WTC11 (cell line): Measurements from ENCODE around the gene VLDLR. TPM values are rescaled to one million over a fixed set of nuclear protein-coding genes. Genes with fewer than 3 reads are reported as not detected.

Experiments
- ATAC-seq: fragments of 200-7000 bp; cut with Tn5 transposase; 2 replicates; pipeline ENCODE4 v1.10.0; 2021; ENCODE audit warnings: mild to moderate bottlenecking, moderate library complexity
- CTCF ChIA-PET: fragments of 300-600 bp; sonication (Branson Sonifier 250); formaldehyde crosslinking; loops from one replicate; lab custom pipeline; 2021; ENCODE audit warnings: antibody characterized with exemption; lab: Charles Lee
- POLR2A ChIA-PET: fragments of 350-600 bp; sonication (Branson Sonifier 250); formaldehyde crosslinking; loops from one replicate; lab custom pipeline; 2021; ENCODE audit warnings: antibody characterized with exemption; lab: Charles Lee
- DNase-seq: peaks from one replicate; pipeline ENCODE4 v3.0.0; 2021; ENCODE audit warnings: low spot score
- H3K27ac Mint-ChIP-seq: 2 replicates; pipeline ENCODE4 v1.8.0; 2021; ENCODE audit warnings: mixed read lengths
- H3K27me3 Mint-ChIP-seq: 2 replicates; pipeline ENCODE4 v1.8.0; 2021; ENCODE audit warnings: low read depth, mild to moderate bottlenecking, moderate library complexity, mixed read lengths
- H3K36me3 Mint-ChIP-seq: 2 replicates; pipeline ENCODE4 v1.8.0; 2021; ENCODE audit warnings: mixed read lengths
- H3K4me1 Mint-ChIP-seq: 2 replicates; pipeline ENCODE4 v1.8.0; 2022; ENCODE audit warnings: mixed read lengths
- H3K4me3 Mint-ChIP-seq: 2 replicates; pipeline ENCODE4 v1.8.0; 2021; ENCODE audit warnings: mild to moderate bottlenecking, moderate library complexity, mixed read lengths
- H3K9me3 Mint-ChIP-seq: 2 replicates; pipeline ENCODE4 v1.8.0; 2021; ENCODE audit warnings: mixed read lengths
- ARID4B ChIP-seq: sonication (generic); formaldehyde crosslinking; IDR thresholded peaks from 2 replicates; pipeline ENCODE4 v1.8.0; 2023; ENCODE audit warnings: missing genetic modification reagents, mild to moderate bottlenecking, borderline replicate concordance
- ETV6 ChIP-seq: sonication (generic); formaldehyde crosslinking; IDR thresholded peaks from 2 replicates; pipeline ENCODE4 v1.8.1; 2022; ENCODE audit warnings: mild to moderate bottlenecking, missing genetic modification reagents
- GABPB1 ChIP-seq: sonication (generic); formaldehyde crosslinking; IDR thresholded peaks from 2 replicates; pipeline ENCODE4 v1.8.1; 2023; ENCODE audit warnings: mild to moderate bottlenecking, missing genetic modification reagents
- MAX ChIP-seq: sonication (generic); formaldehyde crosslinking; IDR thresholded peaks from 2 replicates; pipeline ENCODE4 v1.8.0; 2022; ENCODE audit warnings: mild to moderate bottlenecking, missing genetic modification reagents
- PRDM15 ChIP-seq: sonication (generic); formaldehyde crosslinking; IDR thresholded peaks from 2 replicates; pipeline ENCODE4 v1.8.0; 2022; ENCODE audit warnings: missing genetic modification reagents
- RELA ChIP-seq: sonication (generic); formaldehyde crosslinking; IDR thresholded peaks from 2 replicates; pipeline ENCODE4 v1.8.1; 2022; ENCODE audit warnings: missing genetic modification reagents, mild to moderate bottlenecking, borderline replicate concordance
- SMAD4 ChIP-seq: sonication (generic); formaldehyde crosslinking; IDR thresholded peaks from 2 replicates; pipeline ENCODE4 v1.8.0; 2022; ENCODE audit warnings: mild to moderate bottlenecking, missing genetic modification reagents
- SOX15 ChIP-seq: fragments of 250-450 bp; sonication (Bioruptor Pico); IDR thresholded peaks from 2 replicates; pipeline ENCODE4 v1.9.0; 2021; ENCODE audit warnings: mild to moderate bottlenecking
- TEAD4 ChIP-seq: sonication (generic); formaldehyde crosslinking; IDR thresholded peaks from 2 replicates; pipeline ENCODE4 v1.8.0; 2022; ENCODE audit warnings: mild to moderate bottlenecking, missing genetic modification reagents
- TP53 ChIP-seq: sonication (generic); formaldehyde crosslinking; IDR thresholded peaks from 2 replicates; pipeline ENCODE4 v1.8.1; 2023; ENCODE audit warnings: mild to moderate bottlenecking, missing genetic modification reagents
- ZBTB21 ChIP-seq: sonication (generic); formaldehyde crosslinking; IDR thresholded peaks from 2 replicates; pipeline ENCODE4 v1.8.1; 2023; ENCODE audit warnings: mild to moderate bottlenecking, missing genetic modification reagents, borderline replicate concordance
- ZNF138 ChIP-seq: sonication (generic); formaldehyde crosslinking; conservative IDR thresholded peaks from 2 replicates; pipeline ENCODE4 v1.8.1; 2022; ENCODE audit warnings: mild to moderate bottlenecking, moderate library complexity, missing genetic modification reagents
- total RNA-seq: library from RNA; stranded (reverse); gene quantifications from 3 replicates; pipeline ENCODE4 v1.2.3, GENCODE V29; 2021
- TF ChIP-seq, protein P1 (sequence below): fragments of 250-450 bp; sonication (Bioruptor Pico); IDR thresholded peaks from 2 replicates; pipeline ENCODE4 v1.9.0; 2021; ENCODE audit warnings: mild to moderate bottlenecking
- TF ChIP-seq, protein P2 (sequence below): sonication (generic); formaldehyde crosslinking; IDR thresholded peaks from 2 replicates; pipeline ENCODE4 v1.8.1; 2022; ENCODE audit warnings: low read depth, missing genetic modification reagents, borderline replicate concordance
- TF ChIP-seq, protein P3 (sequence below): fragments of 250-450 bp; sonication (Bioruptor Pico); IDR thresholded peaks from 2 replicates; pipeline ENCODE4 v2.1.2; 2022; ENCODE audit warnings: mild to moderate bottlenecking, moderate library complexity
- TF ChIP-seq, protein P4 (sequence below): sonication (generic); formaldehyde crosslinking; IDR thresholded peaks from 2 replicates; pipeline ENCODE4 v1.8.0; 2023; ENCODE audit warnings: mild to moderate bottlenecking, missing genetic modification reagents

Gene VLDLR
- total RNA-seq, 1 experiment from 2014 or later = 40.8 TPM

GRCh38 chr9:2623288-2624050, 1.9 kb downstream of the VLDLR start:
- Mint-ChIP-seq H3K27ac (no peak overlapping the region), H3K4me1 (peaks cover 63% of the 10 kb centered on the region), H3K4me3 (peak overlapping the region; percentile 81), H3K36me3 (peaks cover 16% of the 10 kb centered on the region), H3K27me3 (peaks cover 30% of the 10 kb centered on the region), H3K9me3 (peaks cover 2% of the 10 kb centered on the region)
- POLR2A ChIA-PET = interaction anchor here (1.4 kb wide), 1 partner anchor 10 kb away, joined by 3 read pairs; no protein-coding TSS in a partner anchor
- DNase-seq = peak; percentile 43
- peak; percentile 22 for ATAC-seq
- CTCF ChIA-PET = no interaction called here
- 0 out of 2 replicates have a peak, but pooled peaks have one; percentile 30 for TF ChIP-seq GABPB1 (CRISPR knock-in tag)
- TF ChIP-seq SMAD4 = no peak
- no peak for TF ChIP-seq ZBTB21 (CRISPR knock-in tag)
- no peak for TF ChIP-seq RELA
- TF ChIP-seq, protein P1, sequence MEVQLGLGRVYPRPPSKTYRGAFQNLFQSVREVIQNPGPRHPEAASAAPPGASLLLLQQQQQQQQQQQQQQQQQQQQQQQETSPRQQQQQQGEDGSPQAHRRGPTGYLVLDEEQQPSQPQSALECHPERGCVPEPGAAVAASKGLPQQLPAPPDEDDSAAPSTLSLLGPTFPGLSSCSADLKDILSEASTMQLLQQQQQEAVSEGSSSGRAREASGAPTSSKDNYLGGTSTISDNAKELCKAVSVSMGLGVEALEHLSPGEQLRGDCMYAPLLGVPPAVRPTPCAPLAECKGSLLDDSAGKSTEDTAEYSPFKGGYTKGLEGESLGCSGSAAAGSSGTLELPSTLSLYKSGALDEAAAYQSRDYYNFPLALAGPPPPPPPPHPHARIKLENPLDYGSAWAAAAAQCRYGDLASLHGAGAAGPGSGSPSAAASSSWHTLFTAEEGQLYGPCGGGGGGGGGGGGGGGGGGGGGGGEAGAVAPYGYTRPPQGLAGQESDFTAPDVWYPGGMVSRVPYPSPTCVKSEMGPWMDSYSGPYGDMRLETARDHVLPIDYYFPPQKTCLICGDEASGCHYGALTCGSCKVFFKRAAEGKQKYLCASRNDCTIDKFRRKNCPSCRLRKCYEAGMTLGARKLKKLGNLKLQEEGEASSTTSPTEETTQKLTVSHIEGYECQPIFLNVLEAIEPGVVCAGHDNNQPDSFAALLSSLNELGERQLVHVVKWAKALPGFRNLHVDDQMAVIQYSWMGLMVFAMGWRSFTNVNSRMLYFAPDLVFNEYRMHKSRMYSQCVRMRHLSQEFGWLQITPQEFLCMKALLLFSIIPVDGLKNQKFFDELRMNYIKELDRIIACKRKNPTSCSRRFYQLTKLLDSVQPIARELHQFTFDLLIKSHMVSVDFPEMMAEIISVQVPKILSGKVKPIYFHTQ = no peak
- TF ChIP-seq, protein P2, sequence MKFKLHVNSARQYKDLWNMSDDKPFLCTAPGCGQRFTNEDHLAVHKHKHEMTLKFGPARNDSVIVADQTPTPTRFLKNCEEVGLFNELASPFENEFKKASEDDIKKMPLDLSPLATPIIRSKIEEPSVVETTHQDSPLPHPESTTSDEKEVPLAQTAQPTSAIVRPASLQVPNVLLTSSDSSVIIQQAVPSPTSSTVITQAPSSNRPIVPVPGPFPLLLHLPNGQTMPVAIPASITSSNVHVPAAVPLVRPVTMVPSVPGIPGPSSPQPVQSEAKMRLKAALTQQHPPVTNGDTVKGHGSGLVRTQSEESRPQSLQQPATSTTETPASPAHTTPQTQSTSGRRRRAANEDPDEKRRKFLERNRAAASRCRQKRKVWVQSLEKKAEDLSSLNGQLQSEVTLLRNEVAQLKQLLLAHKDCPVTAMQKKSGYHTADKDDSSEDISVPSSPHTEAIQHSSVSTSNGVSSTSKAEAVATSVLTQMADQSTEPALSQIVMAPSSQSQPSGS = no peak
- TF ChIP-seq ARID4B (CRISPR knock-in tag) = peak; percentile 54; the same call in 1 of the 2 replicates
- TF ChIP-seq MAX = peak; percentile 94
- TF ChIP-seq, protein P3, sequence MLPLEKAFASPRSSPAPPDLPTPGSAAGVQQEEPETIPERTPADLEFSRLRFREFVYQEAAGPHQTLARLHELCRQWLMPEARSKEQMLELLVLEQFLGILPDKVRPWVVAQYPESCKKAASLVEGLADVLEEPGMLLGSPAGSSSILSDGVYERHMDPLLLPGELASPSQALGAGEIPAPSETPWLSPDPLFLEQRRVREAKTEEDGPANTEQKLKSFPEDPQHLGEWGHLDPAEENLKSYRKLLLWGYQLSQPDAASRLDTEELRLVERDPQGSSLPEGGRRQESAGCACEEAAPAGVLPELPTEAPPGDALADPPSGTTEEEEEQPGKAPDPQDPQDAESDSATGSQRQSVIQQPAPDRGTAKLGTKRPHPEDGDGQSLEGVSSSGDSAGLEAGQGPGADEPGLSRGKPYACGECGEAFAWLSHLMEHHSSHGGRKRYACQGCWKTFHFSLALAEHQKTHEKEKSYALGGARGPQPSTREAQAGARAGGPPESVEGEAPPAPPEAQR (CRISPR knock-in tag) = no peak
- TF ChIP-seq ZNF138 (CRISPR knock-in tag) = no peak
- peak; percentile 27; the same call in 1 of the 2 replicates for TF ChIP-seq PRDM15 (CRISPR knock-in tag)
- TF ChIP-seq SOX15 = no peak
- peak; percentile 90 for TF ChIP-seq ETV6
- TF ChIP-seq, protein P4, sequence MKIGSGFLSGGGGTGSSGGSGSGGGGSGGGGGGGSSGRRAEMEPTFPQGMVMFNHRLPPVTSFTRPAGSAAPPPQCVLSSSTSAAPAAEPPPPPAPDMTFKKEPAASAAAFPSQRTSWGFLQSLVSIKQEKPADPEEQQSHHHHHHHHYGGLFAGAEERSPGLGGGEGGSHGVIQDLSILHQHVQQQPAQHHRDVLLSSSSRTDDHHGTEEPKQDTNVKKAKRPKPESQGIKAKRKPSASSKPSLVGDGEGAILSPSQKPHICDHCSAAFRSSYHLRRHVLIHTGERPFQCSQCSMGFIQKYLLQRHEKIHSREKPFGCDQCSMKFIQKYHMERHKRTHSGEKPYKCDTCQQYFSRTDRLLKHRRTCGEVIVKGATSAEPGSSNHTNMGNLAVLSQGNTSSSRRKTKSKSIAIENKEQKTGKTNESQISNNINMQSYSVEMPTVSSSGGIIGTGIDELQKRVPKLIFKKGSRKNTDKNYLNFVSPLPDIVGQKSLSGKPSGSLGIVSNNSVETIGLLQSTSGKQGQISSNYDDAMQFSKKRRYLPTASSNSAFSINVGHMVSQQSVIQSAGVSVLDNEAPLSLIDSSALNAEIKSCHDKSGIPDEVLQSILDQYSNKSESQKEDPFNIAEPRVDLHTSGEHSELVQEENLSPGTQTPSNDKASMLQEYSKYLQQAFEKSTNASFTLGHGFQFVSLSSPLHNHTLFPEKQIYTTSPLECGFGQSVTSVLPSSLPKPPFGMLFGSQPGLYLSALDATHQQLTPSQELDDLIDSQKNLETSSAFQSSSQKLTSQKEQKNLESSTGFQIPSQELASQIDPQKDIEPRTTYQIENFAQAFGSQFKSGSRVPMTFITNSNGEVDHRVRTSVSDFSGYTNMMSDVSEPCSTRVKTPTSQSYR (CRISPR knock-in tag) = no peak
- no peak for TF ChIP-seq TEAD4 (CRISPR knock-in tag)
- 0 out of 2 replicates have a peak, but pooled peaks have one; percentile 57 for TF ChIP-seq TP53 (CRISPR knock-in tag)
